Natural killer cell treated with Interleukin-12 subunit alpha and Interleukin-12 subunit beta and Interleukin-15 and Interleukin-18, amount 100 ng/mL, for 72 hours (primary cell): ENCODE results near the gene C4orf50. TPM values are rescaled to one million over a fixed set of nuclear protein-coding genes. Genes with fewer than 3 reads are reported as not detected.
"Not testable (repeated sequence)": the region's sequence is repeated elsewhere in the genome, so short reads cannot be mapped to it uniquely, and the experiment has no call there.

Experiments used
- ATAC-seq, 2 donors: fragments of 150-1000 bp; cut with Tn5 transposase in 1 of 2; sonication (Bioruptor Pico), chemical (Tn5 transposase) in 1 of 2; 2 replicates each; pipeline ENCODE4 v1.10.0; 2021
- DNase-seq: peaks from one replicate; pipeline ENCODE4 v3.0.0; 2022; ENCODE audit warnings: low spot score
- H3K27ac Mint-ChIP-seq, 2 donors: 1 replicate in 1 of 2; 2 replicates in 1 of 2; pipeline ENCODE4 v1.8.0; 2022; ENCODE audit warnings: mixed read lengths in 2 of 2, mild to moderate bottlenecking in 1 of 2, moderate library complexity in 1 of 2
- H3K27me3 Mint-ChIP-seq, 2 donors: 1 replicate in 1 of 2; 2 replicates in 1 of 2; pipeline ENCODE4 v1.8.0; 2022; ENCODE audit warnings: mixed read lengths in 2 of 2
- H3K36me3 Mint-ChIP-seq: one replicate; pipeline ENCODE4 v1.8.0; 2022; ENCODE audit warnings: mixed read lengths
- H3K4me1 Mint-ChIP-seq, 2 donors: 1 replicate in 1 of 2; 2 replicates in 1 of 2; pipeline ENCODE4 v1.8.0; 2022; ENCODE audit warnings: low read depth in 2 of 2, mixed read lengths in 2 of 2, mild to moderate bottlenecking in 1 of 2
- H3K4me3 Mint-ChIP-seq: one replicate; pipeline ENCODE4 v1.8.0; 2022; ENCODE audit warnings: mixed read lengths
- H3K9me3 Mint-ChIP-seq: 2 replicates; pipeline ENCODE4 v1.8.0; 2022; ENCODE audit warnings: mixed read lengths
- total RNA-seq, 2 donors: library from RNA; stranded (reverse); gene quantifications; one replicate each; pipeline ENCODE4 v1.2.3, GENCODE V29; 2022

C4orf50 gene
- total RNA-seq, 2 donors from 2014 or later, result 0.81 to 6.9 TPM

- peaks cover 0 to 3% of the 10 kb centered on the region in 2 donors for H3K27me3 Mint-ChIP-seq
Measured at GRCh38 chr4:5957076-5957475, 61.2 kb downstream of the C4orf50 start.

GRCh38 chr4:5956285-5957021 is 61.8 kb downstream of the C4orf50 start:
- peak in 1 of 2 donors; percentile 4 for ATAC-seq

More at GRCh38 chr4:5957076-5957475, 61.2 kb downstream of the C4orf50 start:
- no peak for ATAC-seq
- Mint-ChIP-seq H3K4me3 (no peak overlapping the region), H3K4me1 (no peaks in the 10 kb centered on the region), H3K36me3 (no peaks in the 10 kb centered on the region), H3K27ac (no peak overlapping the region), H3K9me3 (no peaks in the 10 kb centered on the region)
- no peak for DNase-seq

GRCh38 chr4:5955856-5956255 is 62.4 kb downstream of the C4orf50 start:
- Mint-ChIP-seq H3K27me3 (peaks cover 0 to 8% of the 10 kb centered on the region in 2 donors), H3K27ac (peak overlapping the region in 1 of 2 donors; percentile 43), H3K9me3 (no peaks in the 10 kb centered on the region), H3K4me3 (no peak overlapping the region), H3K4me1 (no peaks in the 10 kb centered on the region), H3K36me3 (no peaks in the 10 kb centered on the region)
- peak in 1 of 2 donors; percentile 51 for ATAC-seq
- DNase-seq, result no peak

More at GRCh38 chr4:5956285-5957021, 61.8 kb downstream of the C4orf50 start:
- DNase-seq, result no peak
- Mint-ChIP-seq H3K4me3 (peak overlapping the region; percentile 10), H3K4me1 (no peaks in the 10 kb centered on the region), H3K27me3 (peaks cover 0 to 8% of the 10 kb centered on the region in 2 donors), H3K27ac (no peak overlapping the region), H3K36me3 (no peaks in the 10 kb centered on the region), H3K9me3 (no peaks in the 10 kb centered on the region)

GRCh38 chr4:5955201-5955821 is 62.9 kb downstream of the C4orf50 start:
- Mint-ChIP-seq H3K27ac (peak overlapping the region in 1 of 2 donors; percentile 43), H3K9me3 (no peaks in the 10 kb centered on the region), H3K4me1 (no peaks in the 10 kb centered on the region), H3K36me3 (no peaks in the 10 kb centered on the region), H3K27me3 (peaks cover 0 to 11% of the 10 kb centered on the region in 2 donors), H3K4me3 (no peak overlapping the region)
- DNase-seq, result no peak
- ATAC-seq, result no peak

GRCh38 chr4:5954056-5954760 is 64.0 kb downstream of the C4orf50 start:
- DNase-seq, result no peak
- H3K4me1 Mint-ChIP-seq, result no peaks in the 10 kb centered on the region

DNA sequence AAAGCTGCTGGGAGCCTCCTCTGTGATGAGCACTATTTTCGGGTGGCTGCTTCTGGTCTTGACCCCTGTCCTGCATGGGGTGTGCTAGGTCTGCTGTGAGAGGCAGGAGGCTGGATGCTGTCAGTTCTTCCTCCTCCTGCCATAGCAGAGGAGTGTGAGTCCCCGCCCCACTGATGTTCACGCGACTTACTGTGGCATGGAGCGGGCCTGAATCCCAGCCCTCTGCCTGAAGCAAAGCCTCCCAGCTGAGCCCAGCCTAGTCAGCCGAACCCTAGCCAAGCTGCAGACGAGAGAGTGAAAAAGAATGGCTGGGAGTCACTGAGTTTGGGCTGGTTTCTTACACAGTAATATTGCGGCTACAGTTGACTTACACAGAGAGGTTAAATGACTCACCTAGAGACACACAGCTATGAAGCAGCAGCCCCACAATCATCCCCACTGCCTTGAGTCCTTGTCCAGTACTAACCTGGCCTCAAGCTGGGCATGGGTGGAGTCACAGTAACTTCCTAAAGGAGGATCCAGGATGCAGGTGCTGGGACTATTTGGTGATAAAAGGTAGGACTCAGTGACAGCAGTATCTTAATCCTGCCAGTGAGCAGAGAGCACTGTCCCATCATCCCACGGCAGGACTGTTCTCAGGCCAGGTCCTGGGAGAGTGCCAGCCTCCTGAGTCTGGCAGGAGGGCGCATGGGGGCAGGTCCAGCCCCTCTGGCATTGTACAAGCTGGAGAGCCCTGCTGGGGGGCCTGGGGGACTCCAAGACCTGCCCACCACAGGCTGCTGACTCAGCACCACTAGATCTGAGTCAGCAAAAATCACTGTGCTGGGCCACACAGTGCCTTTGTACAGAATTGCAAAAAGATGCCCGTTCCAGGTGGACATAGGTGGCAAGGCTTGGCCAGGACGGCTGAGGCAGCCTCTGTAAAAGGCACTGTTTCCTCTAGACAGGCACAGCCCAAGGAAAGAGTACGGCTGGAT is 65.0 kb downstream of the C4orf50 start:
- Mint-ChIP-seq H3K9me3 (no peaks in the 10 kb centered on the region), H3K36me3 (no peaks in the 10 kb centered on the region), H3K4me3 (no peak overlapping the region), H3K4me1 (no peaks in the 10 kb centered on the region), H3K27me3 (peaks cover 0 to 14% of the 10 kb centered on the region in 2 donors), H3K27ac (no peak overlapping the region)
- no peak for DNase-seq
- ATAC-seq, result peak; percentile 33 to 52

More at GRCh38 chr4:5954056-5954760, 64.0 kb downstream of the C4orf50 start:
- H3K36me3 Mint-ChIP-seq, result no peaks in the 10 kb centered on the region
- no peak for ATAC-seq
- H3K27me3 Mint-ChIP-seq, result peaks cover 0 to 13% of the 10 kb centered on the region in 2 donors
- no peak overlapping the region for H3K27ac Mint-ChIP-seq
- H3K9me3 Mint-ChIP-seq, result no peaks in the 10 kb centered on the region
- H3K4me3 Mint-ChIP-seq, result no peak overlapping the region

DNA sequence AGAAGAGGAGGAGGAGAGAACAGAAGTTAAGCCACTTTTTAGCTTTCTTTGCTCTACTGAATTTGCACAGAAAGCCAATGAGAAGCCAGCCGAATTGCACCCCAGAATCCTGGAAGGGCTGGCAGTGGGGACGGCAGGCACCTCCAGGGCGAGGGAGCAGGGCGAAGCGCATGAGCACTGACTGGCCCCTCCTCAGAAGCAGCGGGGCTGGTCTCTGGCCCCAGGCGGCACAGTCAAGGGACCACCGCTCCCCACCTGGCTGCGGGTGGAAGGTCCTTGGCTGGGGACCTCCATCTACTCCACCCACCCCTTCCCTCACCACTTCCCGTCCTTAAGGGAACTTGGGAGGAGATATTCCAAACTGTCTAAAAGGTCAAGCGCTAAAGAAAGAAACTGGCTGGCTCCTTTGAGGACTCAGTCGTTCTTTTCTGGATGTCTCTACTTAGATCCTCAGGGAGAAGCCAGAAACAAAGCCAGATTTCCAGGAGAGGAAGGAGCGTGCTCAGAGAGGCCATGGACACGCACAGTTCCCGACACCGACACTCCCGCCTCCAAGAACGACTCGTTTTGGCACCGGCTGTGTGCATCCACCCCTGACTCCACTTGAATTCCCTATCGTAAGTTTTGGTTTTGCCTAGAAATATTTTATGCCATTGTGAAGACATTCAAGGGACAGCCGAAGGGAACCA is 65.8 kb downstream of the C4orf50 start:
- H3K36me3 Mint-ChIP-seq, result no peaks in the 10 kb centered on the region
- H3K4me3 Mint-ChIP-seq, result no peak overlapping the region
- no peak overlapping the region for H3K27ac Mint-ChIP-seq
- no peaks in the 10 kb centered on the region for H3K9me3 Mint-ChIP-seq
- peaks cover 0 to 17% of the 10 kb centered on the region in 2 donors for H3K27me3 Mint-ChIP-seq
- DNase-seq (no peak), ATAC-seq (no peak)
- no peaks in the 10 kb centered on the region for H3K4me1 Mint-ChIP-seq

DNA sequence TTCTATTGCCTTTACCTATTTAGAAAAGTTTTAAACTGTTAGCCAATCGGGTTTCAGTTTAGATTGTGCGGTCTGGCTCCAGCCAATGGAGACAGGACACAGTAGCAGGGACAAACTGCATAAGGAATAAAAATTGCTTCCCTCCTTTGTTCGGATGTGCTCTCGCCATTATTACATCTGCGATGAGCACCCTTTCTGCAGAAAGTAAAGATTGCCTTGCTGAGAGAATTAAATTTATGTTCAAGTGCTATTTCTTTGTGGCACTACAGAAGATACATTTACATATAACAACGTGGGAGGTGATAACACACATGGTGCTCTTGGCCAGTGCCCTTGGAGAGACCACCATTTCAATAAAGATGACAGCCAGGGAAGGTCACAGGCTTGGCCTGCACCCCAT is 71.6 kb downstream of the C4orf50 start:
- not testable (repeated sequence) for H3K9me3 Mint-ChIP-seq, H3K4me3 Mint-ChIP-seq, H3K36me3 Mint-ChIP-seq, ATAC-seq, H3K27ac Mint-ChIP-seq, DNase-seq
- Mint-ChIP-seq H3K4me1 (peaks cover 7 to 11% of the 10 kb centered on the region in 2 donors), H3K27me3 (peaks cover 0 to 20% of the 10 kb centered on the region in 2 donors)

DNA sequence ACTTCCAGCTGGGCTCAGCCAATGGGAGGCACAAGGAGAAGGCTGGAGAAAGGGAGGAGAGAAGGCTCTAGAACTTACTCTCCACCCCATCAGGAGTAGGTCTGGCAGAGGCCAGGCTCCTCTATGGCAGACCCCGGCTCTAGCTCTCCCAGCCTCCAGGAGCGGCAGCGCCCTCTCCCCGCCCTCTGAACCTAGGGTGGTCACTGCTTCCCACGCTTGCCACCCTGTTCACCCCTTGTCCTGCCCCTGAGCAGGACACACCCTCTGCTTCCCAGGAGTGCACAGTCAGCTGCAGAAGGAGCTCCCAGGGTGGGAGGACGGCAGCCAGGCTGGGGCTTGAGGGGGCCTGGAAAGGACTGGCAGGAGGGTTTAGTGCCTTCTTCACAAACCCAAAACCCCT is 72.3 kb downstream of the C4orf50 start:
- H3K9me3 Mint-ChIP-seq, result no peaks in the 10 kb centered on the region
- peaks cover 0 to 21% of the 10 kb centered on the region in 2 donors for H3K27me3 Mint-ChIP-seq
- ATAC-seq (no peak), DNase-seq (no peak)
- H3K4me1 Mint-ChIP-seq, result peaks cover 7 to 11% of the 10 kb centered on the region in 2 donors
- H3K36me3 Mint-ChIP-seq, result no peaks in the 10 kb centered on the region
- H3K4me3 Mint-ChIP-seq, result no peak overlapping the region
- no peak overlapping the region for H3K27ac Mint-ChIP-seq

- Mint-ChIP-seq H3K27ac (no peak overlapping the region), H3K36me3 (no peaks in the 10 kb centered on the region), H3K4me1 (peaks cover 7 to 11% of the 10 kb centered on the region in 2 donors), H3K27me3 (peaks cover 0 to 19% of the 10 kb centered on the region in 2 donors), H3K4me3 (no peak overlapping the region), H3K9me3 (no peaks in the 10 kb centered on the region)
- DNase-seq (no peak), ATAC-seq (no peak)
Measured at GRCh38 chr4:5945171-5945570, 73.1 kb downstream of the C4orf50 start.

DNA sequence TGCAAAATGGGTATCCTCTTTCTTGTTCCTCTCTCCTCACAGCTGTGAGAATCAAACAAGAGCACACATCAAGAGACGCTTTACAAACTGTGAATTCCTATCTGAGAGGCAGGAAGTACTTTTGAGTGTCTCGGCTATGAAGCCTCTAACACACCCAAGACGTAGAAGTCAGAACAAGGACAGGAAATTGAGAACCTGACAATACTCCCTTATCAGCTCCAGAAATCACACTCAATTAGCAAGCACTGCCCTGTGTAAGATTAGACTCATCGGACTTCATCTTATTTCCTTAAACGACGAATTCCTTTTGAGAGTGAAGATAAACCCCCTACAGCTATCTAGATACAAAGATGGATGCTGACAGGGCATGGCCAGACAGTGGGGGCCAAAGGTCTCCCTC is 74.7 kb downstream of the C4orf50 start:
- DNase-seq (no peak), ATAC-seq (no peak)
- H3K4me1 Mint-ChIP-seq, result peaks cover 7 to 11% of the 10 kb centered on the region in 2 donors
- H3K36me3 Mint-ChIP-seq, result no peaks in the 10 kb centered on the region
- no peak overlapping the region for H3K4me3 Mint-ChIP-seq
- H3K27me3 Mint-ChIP-seq, result peaks cover 0 to 15% of the 10 kb centered on the region in 2 donors
- no peak overlapping the region for H3K27ac Mint-ChIP-seq
- no peaks in the 10 kb centered on the region for H3K9me3 Mint-ChIP-seq

- H3K4me1 Mint-ChIP-seq, result peaks cover 7 to 11% of the 10 kb centered on the region in 2 donors
- peaks cover 0 to 13% of the 10 kb centered on the region in 2 donors for H3K27me3 Mint-ChIP-seq
- H3K9me3 Mint-ChIP-seq, result no peaks in the 10 kb centered on the region
- H3K36me3 Mint-ChIP-seq, result no peaks in the 10 kb centered on the region
- DNase-seq (no peak), ATAC-seq (no peak)
- H3K4me3 Mint-ChIP-seq, result no peak overlapping the region
- no peak overlapping the region for H3K27ac Mint-ChIP-seq
Measured at GRCh38 chr4:5942947-5943346, 75.3 kb downstream of the C4orf50 start.
